HCT116 (cell line): Measurements from ENCODE around the gene CYP4F8.

Source experiments
- CEBPB ChIP-seq: IDR thresholded peaks from 2 replicates; pipeline ENCODE4 v1.6.1; 2012; ENCODE audit warnings: low read depth
- EGR1 ChIP-seq: IDR thresholded peaks from 2 replicates; pipeline ENCODE4 v1.6.1; 2012; ENCODE audit warnings: low read depth
- EZH2 ChIP-seq: fragments of 200-600 bp; sonication (generic); IDR thresholded peaks from 2 replicates; pipeline ENCODE4 v1.6.1; 2017; ENCODE audit warnings: antibody characterized with exemption, mixed run types
- POLR2A ChIP-seq: IDR thresholded peaks from 2 replicates; pipeline ENCODE4 v1.7.0; 2011; ENCODE audit warnings: borderline replicate concordance; ENCODE audit not compliant: insufficient read depth, insufficient read length; ENCODE audit errors: extremely low read depth
- POLR2AphosphoS5 ChIP-seq: IDR thresholded peaks from 2 replicates; pipeline ENCODE4 v1.6.1; 2011; ENCODE audit warnings: mild to moderate bottlenecking, low read depth, low read length, moderate library complexity
- TCF7L2 ChIP-seq: IDR thresholded peaks from 2 replicates; pipeline ENCODE4 v1.7.0; 2011; ENCODE audit warnings: borderline replicate concordance, inconsistent platforms; ENCODE audit not compliant: insufficient read depth, insufficient read length; ENCODE audit errors: extremely low read depth
- YY1 ChIP-seq: IDR thresholded peaks from 2 replicates; pipeline ENCODE4 v1.6.1; 2011; ENCODE audit warnings: low read length, low read depth, moderate library complexity, mild to moderate bottlenecking; ENCODE audit not compliant: insufficient replicate concordance; ENCODE audit errors: extremely low read depth
- ZFX ChIP-seq: fragments of 450-650 bp; IDR thresholded peaks from 2 replicates; pipeline ENCODE4 v1.6.1; 2017
- ZNF274 ChIP-seq: fragments of 200-500 bp; sonication (Bioruptor generic); IDR thresholded peaks from 2 replicates; pipeline ENCODE4 v1.6.1; 2014; ENCODE audit warnings: mild to moderate bottlenecking, low read depth, low read length, inconsistent platforms
- TF ChIP-seq, protein P1 (sequence below), 3 experiments: fragments of 200-600 bp in 1 of 3; sonication (generic) in 1 of 3; IDR thresholded peaks in 2 of 3; conservative IDR thresholded peaks in 1 of 3; 2 replicates each; pipeline ENCODE4 v1.5.1; 2012 to 2017; ENCODE audit warnings: low read depth in 2 of 3, low read length in 2 of 3, antibody characterized with exemption in 1 of 3, borderline replicate concordance in 1 of 3, control low read depth in 1 of 3, mild to moderate bottlenecking in 1 of 3, mixed read lengths in 1 of 3, mixed run types in 1 of 3, moderate library complexity in 1 of 3; ENCODE audit not compliant: insufficient read depth in 1 of 3
- TF ChIP-seq, protein P2 (sequence below): IDR thresholded peaks from 2 replicates; pipeline ENCODE4 v1.6.1; 2012

DNA sequence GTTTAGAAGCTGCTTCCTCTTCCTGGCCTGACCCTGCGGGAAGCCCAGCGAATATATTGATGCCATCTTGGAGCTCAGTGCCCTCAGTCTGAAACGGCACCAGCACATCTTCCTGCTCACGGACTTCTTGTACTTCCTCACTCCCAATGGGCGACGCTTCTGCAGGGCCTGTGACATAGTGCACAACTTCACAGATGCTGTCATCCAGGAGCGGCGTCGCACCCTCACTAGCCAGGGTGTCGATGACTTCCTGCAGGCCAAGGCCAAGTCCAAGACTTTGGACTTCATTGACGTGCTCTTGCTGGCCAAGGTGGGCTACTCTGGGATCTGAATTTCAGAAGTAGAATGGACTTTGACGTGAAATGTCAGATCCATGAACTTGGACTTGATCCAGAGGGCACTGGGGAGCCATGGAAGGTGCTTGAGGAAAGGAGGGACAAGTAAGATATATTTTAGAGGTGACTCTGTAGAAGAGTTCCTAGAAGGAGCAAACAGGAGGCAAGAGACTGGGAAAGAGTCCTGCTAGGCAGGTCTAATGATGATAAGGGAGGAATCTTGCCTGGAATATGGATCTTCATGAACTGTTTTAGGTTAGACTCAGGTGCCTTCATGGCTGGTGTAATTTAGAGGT, 38.4 kb upstream of the CYP4F8 start:
- no peak for TF ChIP-seq ZFX
- no peak for TF ChIP-seq EZH2
- no peak for TF ChIP-seq CEBPB
- TF ChIP-seq, protein P1, sequence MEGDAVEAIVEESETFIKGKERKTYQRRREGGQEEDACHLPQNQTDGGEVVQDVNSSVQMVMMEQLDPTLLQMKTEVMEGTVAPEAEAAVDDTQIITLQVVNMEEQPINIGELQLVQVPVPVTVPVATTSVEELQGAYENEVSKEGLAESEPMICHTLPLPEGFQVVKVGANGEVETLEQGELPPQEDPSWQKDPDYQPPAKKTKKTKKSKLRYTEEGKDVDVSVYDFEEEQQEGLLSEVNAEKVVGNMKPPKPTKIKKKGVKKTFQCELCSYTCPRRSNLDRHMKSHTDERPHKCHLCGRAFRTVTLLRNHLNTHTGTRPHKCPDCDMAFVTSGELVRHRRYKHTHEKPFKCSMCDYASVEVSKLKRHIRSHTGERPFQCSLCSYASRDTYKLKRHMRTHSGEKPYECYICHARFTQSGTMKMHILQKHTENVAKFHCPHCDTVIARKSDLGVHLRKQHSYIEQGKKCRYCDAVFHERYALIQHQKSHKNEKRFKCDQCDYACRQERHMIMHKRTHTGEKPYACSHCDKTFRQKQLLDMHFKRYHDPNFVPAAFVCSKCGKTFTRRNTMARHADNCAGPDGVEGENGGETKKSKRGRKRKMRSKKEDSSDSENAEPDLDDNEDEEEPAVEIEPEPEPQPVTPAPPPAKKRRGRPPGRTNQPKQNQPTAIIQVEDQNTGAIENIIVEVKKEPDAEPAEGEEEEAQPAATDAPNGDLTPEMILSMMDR (IDR thresholded peaks at IDR 0.05 in 2 of 3, conservative IDR thresholded peaks at IDR 0.05 in 1 of 3; ENCODE audit: borderline replicate concordance in 1 of 3, insufficient read depth in 1 of 3, low read depth in 2 of 3, low read length in 2 of 3), result no peak
- no peak for TF ChIP-seq POLR2A
- no peak for TF ChIP-seq POLR2AphosphoS5
- TF ChIP-seq EGR1, result no peak
- no peak for TF ChIP-seq YY1
- no peak for TF ChIP-seq ZNF274
- no peak for TF ChIP-seq TCF7L2
- TF ChIP-seq, protein P2, sequence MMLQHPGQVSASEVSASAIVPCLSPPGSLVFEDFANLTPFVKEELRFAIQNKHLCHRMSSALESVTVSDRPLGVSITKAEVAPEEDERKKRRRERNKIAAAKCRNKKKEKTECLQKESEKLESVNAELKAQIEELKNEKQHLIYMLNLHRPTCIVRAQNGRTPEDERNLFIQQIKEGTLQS, result no peak
